Measurements from ENCODE around the gene PPP2R5C.

PPP2R5C gene

GRCh38 chr14:101925152-101925551 is 163.6 kb downstream of the PPP2R5C start:
- DNase-seq, result no peak

GRCh38 chr14:101926085-101926484 is 164.6 kb downstream of the PPP2R5C start:
- no peak for DNase-seq

- DNase-seq, result no peak
Observed at GRCh38 chr14:101926620-101927019, 165.1 kb downstream of the PPP2R5C start.

GRCh38 chr14:101927859-101928258 is 166.3 kb downstream of the PPP2R5C start:
- no peak for DNase-seq

GRCh38 chr14:101928415-101928841 is 166.9 kb downstream of the PPP2R5C start:
- DNase-seq, result no peak

GRCh38 chr14:101929096-101929495 is 167.6 kb downstream of the PPP2R5C start:
- no peak for DNase-seq

- no peak for DNase-seq
Observed at GRCh38 chr14:101929946-101930345, 168.4 kb downstream of the PPP2R5C start.

GRCh38 chr14:101932673-101933072 is 171.2 kb downstream of the PPP2R5C start:
- no peak for DNase-seq

GRCh38 chr14:101933209-101933608 is 171.7 kb downstream of the PPP2R5C start:
- no peak for DNase-seq

- no peak for DNase-seq
Observed at GRCh38 chr14:101934601-101935150, 173.2 kb downstream of the PPP2R5C start.

- DNase-seq, result no peak
Observed at GRCh38 chr14:101937926-101938767, 176.6 kb downstream of the PPP2R5C start.

GRCh38 chr14:101939646-101940170 is 178.2 kb downstream of the PPP2R5C start:
- DNase-seq, result no peak

GRCh38 chr14:101944451-101944850 is 182.9 kb downstream of the PPP2R5C start:
- no peak for DNase-seq

GRCh38 chr14:101945171-101945570 is 183.7 kb downstream of the PPP2R5C start:
- DNase-seq, result no peak

GRCh38 chr14:101947577-101947903 is 186.0 kb downstream of the PPP2R5C start:
- peak; percentile 33 for DNase-seq

- DNase-seq, result peak; percentile 100
Observed at GRCh38 chr14:101947904-101948665, 186.6 kb downstream of the PPP2R5C start.

- no peak for DNase-seq
Observed at GRCh38 chr14:101948666-101949216, 187.2 kb downstream of the PPP2R5C start.

- DNase-seq, result no peak
Observed at GRCh38 chr14:101950100-101950499, 188.6 kb downstream of the PPP2R5C start.

- DNase-seq, result no peak
Observed at GRCh38 chr14:101950516-101951215, 189.2 kb downstream of the PPP2R5C start.

GRCh38 chr14:101953151-101953550 is 191.6 kb downstream of the PPP2R5C start:
- no peak for DNase-seq

GRCh38 chr14:101954501-101954900 is 193.0 kb downstream of the PPP2R5C start:
- DNase-seq, result no peak

GRCh38 chr14:101955695-101956161 is 194.2 kb downstream of the PPP2R5C start:
- DNase-seq, result no peak
